ENCODE data around the gene RNF115.

GRCh38 chr1:145806844-145807243 is 17.1 kb downstream of the RNF115 start:
- TF ChIP-seq CTCF (IDR thresholded peaks at IDR 0.05; ENCODE audit: extremely low read depth in 1 of 2, insufficient read depth in 1 of 2, low read depth in 1 of 2, low read length in 2 of 2) (no peak), POLR2A (IDR thresholded peaks at IDR 0.05; ENCODE audit: low read depth, low read length) (no peak), GATA2 (IDR thresholded peaks at IDR 0.05; ENCODE audit: insufficient read depth, insufficient read length, low read depth, low read length) (no peak), EZH2 (IDR thresholded peaks at IDR 0.05; ENCODE audit: borderline replicate concordance, low read depth, low read length, severe bottlenecking) (no peak), POLR2AphosphoS5 (IDR thresholded peaks at IDR 0.05; ENCODE audit: insufficient read depth, low read depth, low read length) (no peak), MAX (IDR thresholded peaks at IDR 0.05; ENCODE audit: insufficient read depth, insufficient read length) (no peak), JUN (IDR thresholded peaks at IDR 0.05; ENCODE audit: borderline replicate concordance, insufficient read depth, insufficient read length, low read depth) (no peak)
